ENCODE results near the gene CDHR3.

The CDHR3 gene

GRCh38 chr7:106045139-106045538 lies 82.1 kb downstream of the CDHR3 start:
- in situ Hi-C loops (cut with MboI; ENCODE audit: low sequenced_read_pairs) = loop anchor here (25.0 kb wide), 2 partner anchors 283 to 1158 kb away; no protein-coding TSS in a partner anchor

- in situ Hi-C loops (cut with MboI; ENCODE audit: low sequenced_read_pairs) = loop anchor here (25.0 kb wide), 2 partner anchors 283 to 1158 kb away; no protein-coding TSS in a partner anchor
Observed at GRCh38 chr7:106045586-106045985, 82.5 kb downstream of the CDHR3 start.

- in situ Hi-C loops (cut with MboI; ENCODE audit: low sequenced_read_pairs) = loop anchor here (25.0 kb wide), 2 partner anchors 285 to 1160 kb away; no protein-coding TSS in a partner anchor
Observed at GRCh38 chr7:106047184-106047583, 84.1 kb downstream of the CDHR3 start.

- in situ Hi-C loops (cut with MboI; ENCODE audit: low sequenced_read_pairs) = loop anchor here (25.0 kb wide), 2 partner anchors 286 to 1161 kb away; no protein-coding TSS in a partner anchor
Observed at GRCh38 chr7:106047818-106048705, 85.0 kb downstream of the CDHR3 start.

GRCh38 chr7:106048706-106049020 lies 85.6 kb downstream of the CDHR3 start:
- in situ Hi-C loops (cut with MboI; ENCODE audit: low sequenced_read_pairs) = loop anchor here (25.0 kb wide), 2 partner anchors 286 to 1161 kb away; no protein-coding TSS in a partner anchor

GRCh38 chr7:106049139-106049752 lies 86.2 kb downstream of the CDHR3 start:
- in situ Hi-C loops (cut with MboI; ENCODE audit: low sequenced_read_pairs) = loop anchor here (25.0 kb wide), 2 partner anchors 287 to 1162 kb away; no protein-coding TSS in a partner anchor

GRCh38 chr7:106050002-106050745 lies 87.1 kb downstream of the CDHR3 start:
- in situ Hi-C loops (cut with MboI; ENCODE audit: low sequenced_read_pairs) = no loop called here

GRCh38 chr7:106050746-106051117 lies 87.7 kb downstream of the CDHR3 start:
- in situ Hi-C loops (cut with MboI; ENCODE audit: low sequenced_read_pairs) = no loop called here

GRCh38 chr7:106052681-106053080 lies 89.6 kb downstream of the CDHR3 start:
- in situ Hi-C loops (cut with MboI; ENCODE audit: low sequenced_read_pairs) = no loop called here

- in situ Hi-C loops (cut with MboI; ENCODE audit: low sequenced_read_pairs) = no loop called here
Observed at GRCh38 chr7:106053109-106053508, 90.0 kb downstream of the CDHR3 start.

GRCh38 chr7:106054156-106054910 lies 91.3 kb downstream of the CDHR3 start:
- in situ Hi-C loops (cut with MboI; ENCODE audit: low sequenced_read_pairs) = no loop called here

GRCh38 chr7:106054971-106055532 lies 92.0 kb downstream of the CDHR3 start:
- in situ Hi-C loops (cut with MboI; ENCODE audit: low sequenced_read_pairs) = loop anchor here (5.0 kb wide), 1 partner anchor 97 kb away; no protein-coding TSS in a partner anchor

- in situ Hi-C loops (cut with MboI; ENCODE audit: low sequenced_read_pairs) = loop anchor here (5.0 kb wide), 1 partner anchor 96 kb away; no protein-coding TSS in a partner anchor
Observed at GRCh38 chr7:106056513-106057203, 93.6 kb downstream of the CDHR3 start.

GRCh38 chr7:106057204-106057961 lies 94.3 kb downstream of the CDHR3 start:
- in situ Hi-C loops (cut with MboI; ENCODE audit: low sequenced_read_pairs) = loop anchor here (5.0 kb wide), 1 partner anchor 95 kb away; no protein-coding TSS in a partner anchor

GRCh38 chr7:106057962-106058927 lies 95.2 kb downstream of the CDHR3 start:
- in situ Hi-C loops (cut with MboI; ENCODE audit: low sequenced_read_pairs) = loop anchor here (5.0 kb wide), 1 partner anchor 94 kb away; no protein-coding TSS in a partner anchor

GRCh38 chr7:106058928-106059324 lies 95.9 kb downstream of the CDHR3 start:
- in situ Hi-C loops (cut with MboI; ENCODE audit: low sequenced_read_pairs) = loop anchor here (5.0 kb wide), 1 partner anchor 93 kb away; no protein-coding TSS in a partner anchor

GRCh38 chr7:106059556-106059955 lies 96.5 kb downstream of the CDHR3 start:
- in situ Hi-C loops (cut with MboI; ENCODE audit: low sequenced_read_pairs) = loop anchor here (5.0 kb wide), 1 partner anchor 93 kb away; no protein-coding TSS in a partner anchor
